NB4 (cell line): ENCODE data around the gene RABGGTA.

Source experiments
- MYC ChIP-seq: IDR thresholded peaks from 2 replicates; pipeline ENCODE4 v1.6.1; 2011; ENCODE audit warnings: low read depth, low read length
- POLR2A ChIP-seq: IDR thresholded peaks from 2 replicates; pipeline ENCODE4 v1.6.1; 2011; ENCODE audit warnings: mild to moderate bottlenecking; ENCODE audit not compliant: insufficient read length; ENCODE audit errors: extremely low read depth
- TF ChIP-seq, protein P1 (sequence below): IDR thresholded peaks from one replicate; pipeline ENCODE4 v1.5.1; 2012; ENCODE audit warnings: low read depth, low read length
- TF ChIP-seq, protein P2 (sequence below): IDR thresholded peaks from 2 replicates; pipeline ENCODE4 v1.6.1; 2011; ENCODE audit warnings: low read depth, low read length

DNA sequence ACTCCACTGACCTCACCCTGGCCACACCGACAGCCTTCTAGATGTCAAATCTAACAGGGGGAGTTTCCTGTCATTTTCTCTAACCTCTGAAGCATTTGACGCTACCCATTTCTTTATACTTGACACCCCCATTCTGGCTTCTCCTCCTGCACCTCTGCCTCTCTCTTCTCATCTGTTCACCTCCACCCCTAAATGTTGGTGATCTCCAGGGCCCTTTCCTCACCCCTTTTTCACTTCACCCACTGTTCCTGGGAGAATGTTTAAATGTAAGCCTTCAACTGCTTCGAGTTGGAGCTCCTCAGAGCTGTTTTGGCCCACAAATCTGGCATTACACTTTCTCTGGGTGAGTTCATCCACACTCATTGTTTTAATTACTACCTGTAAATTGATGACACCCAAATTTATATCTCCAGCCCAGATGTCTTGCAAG is 452 bp upstream of the RABGGTA start:
- TF ChIP-seq, protein P1, sequence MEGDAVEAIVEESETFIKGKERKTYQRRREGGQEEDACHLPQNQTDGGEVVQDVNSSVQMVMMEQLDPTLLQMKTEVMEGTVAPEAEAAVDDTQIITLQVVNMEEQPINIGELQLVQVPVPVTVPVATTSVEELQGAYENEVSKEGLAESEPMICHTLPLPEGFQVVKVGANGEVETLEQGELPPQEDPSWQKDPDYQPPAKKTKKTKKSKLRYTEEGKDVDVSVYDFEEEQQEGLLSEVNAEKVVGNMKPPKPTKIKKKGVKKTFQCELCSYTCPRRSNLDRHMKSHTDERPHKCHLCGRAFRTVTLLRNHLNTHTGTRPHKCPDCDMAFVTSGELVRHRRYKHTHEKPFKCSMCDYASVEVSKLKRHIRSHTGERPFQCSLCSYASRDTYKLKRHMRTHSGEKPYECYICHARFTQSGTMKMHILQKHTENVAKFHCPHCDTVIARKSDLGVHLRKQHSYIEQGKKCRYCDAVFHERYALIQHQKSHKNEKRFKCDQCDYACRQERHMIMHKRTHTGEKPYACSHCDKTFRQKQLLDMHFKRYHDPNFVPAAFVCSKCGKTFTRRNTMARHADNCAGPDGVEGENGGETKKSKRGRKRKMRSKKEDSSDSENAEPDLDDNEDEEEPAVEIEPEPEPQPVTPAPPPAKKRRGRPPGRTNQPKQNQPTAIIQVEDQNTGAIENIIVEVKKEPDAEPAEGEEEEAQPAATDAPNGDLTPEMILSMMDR: no peak
- TF ChIP-seq POLR2A: no peak
- TF ChIP-seq, protein P2, sequence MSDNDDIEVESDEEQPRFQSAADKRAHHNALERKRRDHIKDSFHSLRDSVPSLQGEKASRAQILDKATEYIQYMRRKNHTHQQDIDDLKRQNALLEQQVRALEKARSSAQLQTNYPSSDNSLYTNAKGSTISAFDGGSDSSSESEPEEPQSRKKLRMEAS: no peak
- no peak; the same call in 1 of the 2 replicates for TF ChIP-seq MYC
